ENCODE measurements around the gene SMAD3. TPM values are rescaled to one million over a fixed set of nuclear protein-coding genes. Genes with fewer than 3 reads are reported as not detected.

Gene SMAD3
- total RNA-seq, 4 donors from 2014 or later: 41.9 to 94.9 (median 56.1) TPM

- Histone ChIP-seq H3K4me1 (peaks cover 47% of the 10 kb centered on the region), H3K36me3 (peaks cover 34% of the 10 kb centered on the region), H3K9me3 (no peaks in the 10 kb centered on the region), H3K4me3 (no peak overlapping the region), H3K27ac (no peak overlapping the region), H3K27me3 (no peaks in the 10 kb centered on the region)
- TF ChIP-seq POLR2A (IDR thresholded peaks at IDR 0.05) (no peak), EP300 (IDR thresholded peaks at IDR 0.05) (no peak), POLR2AphosphoS5 (IDR thresholded peaks at IDR 0.05) (no peak), CTCF (IDR thresholded peaks at IDR 0.05) (no peak)
- 74% methylated on average over 4 of the region's 4 CpGs for WGBS
- peak in 1 of 2 donors; percentile 14 for DNase-seq (ENCODE audit: low spot score in 2 of 2)
Measured at GRCh38 chr15:67171471-67171870, 106.1 kb downstream of the SMAD3 start.

GRCh38 chr15:67172172-67172571, 106.8 kb downstream of the SMAD3 start:
- H3K9me3 ChIP-seq: no peaks in the 10 kb centered on the region
- TF ChIP-seq POLR2A (IDR thresholded peaks at IDR 0.05): no peak
- TF ChIP-seq EP300 (IDR thresholded peaks at IDR 0.05): no peak
- no peak for TF ChIP-seq POLR2AphosphoS5 (IDR thresholded peaks at IDR 0.05)
- no peak for TF ChIP-seq CTCF (IDR thresholded peaks at IDR 0.05)
- peaks cover 47% of the 10 kb centered on the region for H3K4me1 ChIP-seq
- WGBS: 94% methylated on average over 6 of the region's 6 CpGs
- peak in 1 of 2 donors; percentile 29 for DNase-seq (ENCODE audit: low spot score in 2 of 2)
- no peak overlapping the region for H3K27ac ChIP-seq
- H3K27me3 ChIP-seq: no peaks in the 10 kb centered on the region
- peaks cover 27% of the 10 kb centered on the region for H3K36me3 ChIP-seq
- no peak overlapping the region for H3K4me3 ChIP-seq

DNA sequence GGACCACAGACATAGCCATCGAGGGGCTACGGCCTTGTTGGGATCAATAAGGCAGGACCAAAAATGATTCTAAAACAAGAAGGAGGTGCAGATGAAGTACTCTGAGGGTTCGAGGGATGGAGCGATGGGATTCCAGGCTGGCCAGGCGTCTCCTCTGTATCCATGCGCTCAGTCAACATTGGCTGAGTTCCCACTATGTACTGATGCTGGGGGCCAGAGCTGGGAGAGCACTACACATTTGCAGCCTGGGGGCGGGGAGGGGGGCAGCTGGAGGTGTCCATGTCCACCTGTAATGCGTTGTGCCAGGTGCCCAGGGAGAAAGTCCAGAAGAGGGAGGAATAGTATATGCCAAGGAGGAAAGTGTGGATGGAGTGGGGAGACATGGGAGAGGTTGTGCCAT, 107.6 kb downstream of the SMAD3 start:
- Histone ChIP-seq H3K4me3 (no peak overlapping the region), H3K27me3 (no peaks in the 10 kb centered on the region), H3K27ac (no peak overlapping the region), H3K36me3 (peaks cover 25% of the 10 kb centered on the region), H3K9me3 (no peaks in the 10 kb centered on the region), H3K4me1 (peaks cover 39% of the 10 kb centered on the region)
- TF ChIP-seq POLR2AphosphoS5 (IDR thresholded peaks at IDR 0.05) (no peak), POLR2A (IDR thresholded peaks at IDR 0.05) (no peak), CTCF (IDR thresholded peaks at IDR 0.05) (no peak), EP300 (IDR thresholded peaks at IDR 0.05) (no peak)
- DNase-seq (ENCODE audit: low spot score in 2 of 2): no peak
- 82% methylated on average over 8 of the region's 8 CpGs for WGBS

DNA sequence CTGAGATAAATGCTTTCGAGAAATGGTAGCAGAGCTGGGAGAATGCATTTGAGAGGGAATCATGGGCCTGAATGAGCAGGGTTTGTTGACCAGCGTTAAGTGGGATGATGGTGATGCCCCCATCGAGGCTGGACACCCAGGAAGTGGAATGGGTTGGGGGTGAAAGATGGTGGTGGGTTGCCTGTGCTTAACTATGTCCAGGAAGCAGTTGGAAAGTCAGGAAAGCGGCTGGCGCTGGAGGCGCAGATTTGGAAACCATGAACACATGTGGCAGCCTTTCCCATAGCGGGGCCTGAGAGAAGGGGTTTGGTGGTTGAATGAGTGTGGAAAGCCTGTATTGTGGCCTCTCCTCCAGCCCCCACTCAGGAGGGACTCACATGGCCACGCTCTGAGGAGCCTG, 108.4 kb downstream of the SMAD3 start:
- Histone ChIP-seq H3K27me3 (no peaks in the 10 kb centered on the region), H3K9me3 (no peaks in the 10 kb centered on the region), H3K27ac (no peak overlapping the region), H3K4me1 (peaks cover 32% of the 10 kb centered on the region), H3K36me3 (peaks cover 28% of the 10 kb centered on the region), H3K4me3 (no peak overlapping the region)
- TF ChIP-seq EP300 (IDR thresholded peaks at IDR 0.05): no peak
- no peak for DNase-seq (ENCODE audit: low spot score in 2 of 2)
- 80% methylated on average over 8 of the region's 8 CpGs for WGBS

DNA sequence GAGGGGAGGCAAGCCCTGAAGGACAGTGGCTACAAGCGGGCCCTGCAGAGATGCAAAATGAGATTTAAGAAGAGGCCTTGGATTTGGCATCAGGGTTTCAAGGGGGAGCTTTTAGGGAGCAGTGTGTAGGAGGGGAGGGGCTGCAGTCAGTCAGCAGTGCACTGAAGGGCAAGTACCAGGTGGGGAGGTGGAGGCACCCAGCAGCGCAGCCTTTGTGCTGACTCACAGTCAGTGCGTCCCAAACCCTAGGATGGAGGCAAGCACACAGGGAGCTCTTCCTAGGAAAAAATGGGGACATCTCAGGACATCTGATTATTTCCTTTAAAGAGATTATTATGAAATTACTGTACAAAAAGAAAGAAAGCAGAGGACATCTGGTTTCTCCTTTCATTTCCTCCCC, 109.0 kb downstream of the SMAD3 start:
- Histone ChIP-seq H3K4me3 (no peak overlapping the region), H3K9me3 (no peaks in the 10 kb centered on the region), H3K27me3 (no peaks in the 10 kb centered on the region), H3K27ac (peak overlapping the region; percentile 36), H3K36me3 (peaks cover 28% of the 10 kb centered on the region), H3K4me1 (peaks cover 32% of the 10 kb centered on the region)
- WGBS: 93% methylated on average over 3 of the region's 3 CpGs
- TF ChIP-seq POLR2A (IDR thresholded peaks at IDR 0.05) (no peak), POLR2AphosphoS5 (IDR thresholded peaks at IDR 0.05) (no peak), EP300 (IDR thresholded peaks at IDR 0.05) (no peak), CTCF (IDR thresholded peaks at IDR 0.05) (no peak)
- no peak for DNase-seq (ENCODE audit: low spot score in 2 of 2)

All from suprapubic skin (tissue), 4 donors.